BJ (cell line): ENCODE results near the gene CCDC144A. TPM values are rescaled to one million over a fixed set of nuclear protein-coding genes. Genes with fewer than 3 reads are reported as not detected.
"Not testable (repeated sequence)": the region's sequence is repeated elsewhere in the genome, so short reads cannot be mapped to it uniquely, and the experiment has no call there.

Source experiments
- CTCF ChIA-PET: fragments of 350-600 bp; formaldehyde crosslinking; extraction: SDS; loops from one replicate; lab custom pipeline; 2021; ENCODE audit warnings: antibody characterized with exemption, inconsistent platforms; lab: Yijun Ruan, JAX
- POLR2A ChIA-PET: fragments of 300-600 bp; sonication (Branson Sonifier 250); formaldehyde crosslinking; extraction: SDS; loops from one replicate; lab custom pipeline; 2021; ENCODE audit warnings: antibody characterized with exemption; lab: Charles Lee
- DNase-seq: peaks from one replicate; pipeline ENCODE4 v3.0.0-alpha.2; 2011; ENCODE audit warnings: low read depth
- H3K27me3 ChIP-seq: 2 replicates; pipeline ENCODE4 v1.6.0; 2011; ENCODE audit warnings: low read length; ENCODE audit not compliant: control insufficient read depth, insufficient read depth
- H3K36me3 ChIP-seq: 2 replicates; pipeline ENCODE4 v1.5.1; 2011; ENCODE audit warnings: low read length; ENCODE audit not compliant: control insufficient read depth, insufficient read depth
- H3K4me3 ChIP-seq: 2 replicates; pipeline ENCODE4 v1.5.1; 2011; ENCODE audit warnings: low read depth, mild to moderate bottlenecking, control low read depth, low read length
- polyA plus RNA-seq: library from polyadenylated mRNA; depleted of rRNA; stranded (reverse); fragments of >200 nt; gene quantifications from 2 replicates; pipeline ENCODE4 v1.2.3, GENCODE V29; 2011

CCDC144A gene
- polyA plus RNA-seq, 1 experiment: 0.02 TPM

DNA sequence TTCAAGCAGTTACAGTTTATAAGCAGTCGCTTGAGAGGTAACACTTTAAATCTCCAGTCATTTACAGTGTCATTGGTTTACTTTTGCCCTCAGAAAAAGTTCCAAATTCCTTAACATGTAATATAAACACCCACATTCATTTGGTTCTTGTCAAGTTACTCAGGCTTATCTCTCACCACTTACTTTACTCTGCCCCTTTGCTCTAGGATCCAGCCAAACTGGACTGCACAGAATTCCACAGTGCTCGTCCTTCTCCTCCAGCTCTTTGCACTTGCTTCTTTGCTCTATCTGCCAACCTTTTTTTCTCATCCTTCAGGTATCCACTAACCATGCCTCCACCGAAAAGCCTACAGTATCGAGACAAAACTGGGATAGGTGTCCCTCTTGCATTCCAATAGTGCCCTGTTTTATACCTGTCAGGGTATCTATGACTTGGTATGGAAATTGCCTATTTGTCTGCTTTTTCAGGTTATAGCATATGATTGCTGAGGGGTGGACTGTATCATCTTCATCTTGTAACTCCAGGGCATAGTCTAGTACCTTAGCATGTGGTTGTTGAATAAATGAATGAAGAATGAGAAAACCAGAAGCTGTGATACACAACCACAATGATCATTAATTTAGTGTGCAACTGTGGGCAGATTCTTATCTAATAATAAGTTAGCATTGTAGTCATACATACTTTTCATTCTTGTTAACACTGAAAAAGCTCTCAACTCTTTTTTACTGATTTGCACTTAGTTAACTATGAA, 82.5 kb downstream of the CCDC144A start:
- H3K36me3 ChIP-seq, H3K4me3 ChIP-seq, CTCF ChIA-PET, DNase-seq, H3K27me3 ChIP-seq, POLR2A ChIA-PET: not testable (repeated sequence)

DNA sequence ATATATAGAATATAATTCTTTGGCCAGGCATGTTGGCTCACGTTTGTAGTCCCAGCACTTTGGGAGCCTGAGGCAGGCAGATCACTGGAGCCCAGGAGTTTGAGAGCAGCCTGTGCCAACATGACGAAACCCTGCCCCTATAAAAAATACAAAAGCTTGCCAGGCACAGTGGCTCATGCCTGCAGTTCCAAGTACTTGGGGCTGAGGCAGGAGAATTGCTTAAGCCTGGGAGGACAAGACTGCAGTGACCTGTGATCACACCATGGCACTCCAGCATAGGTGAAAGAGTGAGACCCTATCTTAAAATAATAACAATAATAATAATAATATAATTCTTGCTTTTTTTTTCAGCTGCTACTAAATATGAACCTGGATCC, 83.1 kb downstream of the CCDC144A start:
- CTCF ChIA-PET, POLR2A ChIA-PET, H3K4me3 ChIP-seq, H3K27me3 ChIP-seq, H3K36me3 ChIP-seq, DNase-seq: not testable (repeated sequence)

DNA sequence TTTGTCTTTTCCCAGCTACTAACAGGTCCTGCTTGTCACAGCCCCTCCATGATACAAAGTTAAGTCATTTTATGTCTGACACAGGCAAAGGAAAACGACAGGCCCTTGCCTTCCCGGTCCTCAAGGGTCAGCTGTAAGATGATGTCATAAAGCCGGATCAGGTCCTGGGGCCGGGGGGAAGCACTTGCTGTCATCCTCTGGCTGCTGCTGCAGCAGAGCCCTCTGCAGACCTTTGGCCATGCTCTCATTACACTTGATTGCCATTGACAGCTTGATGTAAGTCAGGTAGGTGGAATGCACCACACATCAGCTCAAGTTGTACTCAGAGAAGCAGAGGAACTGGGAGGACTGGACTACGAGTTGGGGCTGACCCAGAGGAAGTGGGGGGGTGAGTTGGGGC, 97.8 kb downstream of the CCDC144A start:
- CTCF ChIA-PET, POLR2A ChIA-PET, DNase-seq, H3K27me3 ChIP-seq, H3K36me3 ChIP-seq, H3K4me3 ChIP-seq: not testable (repeated sequence)

DNA sequence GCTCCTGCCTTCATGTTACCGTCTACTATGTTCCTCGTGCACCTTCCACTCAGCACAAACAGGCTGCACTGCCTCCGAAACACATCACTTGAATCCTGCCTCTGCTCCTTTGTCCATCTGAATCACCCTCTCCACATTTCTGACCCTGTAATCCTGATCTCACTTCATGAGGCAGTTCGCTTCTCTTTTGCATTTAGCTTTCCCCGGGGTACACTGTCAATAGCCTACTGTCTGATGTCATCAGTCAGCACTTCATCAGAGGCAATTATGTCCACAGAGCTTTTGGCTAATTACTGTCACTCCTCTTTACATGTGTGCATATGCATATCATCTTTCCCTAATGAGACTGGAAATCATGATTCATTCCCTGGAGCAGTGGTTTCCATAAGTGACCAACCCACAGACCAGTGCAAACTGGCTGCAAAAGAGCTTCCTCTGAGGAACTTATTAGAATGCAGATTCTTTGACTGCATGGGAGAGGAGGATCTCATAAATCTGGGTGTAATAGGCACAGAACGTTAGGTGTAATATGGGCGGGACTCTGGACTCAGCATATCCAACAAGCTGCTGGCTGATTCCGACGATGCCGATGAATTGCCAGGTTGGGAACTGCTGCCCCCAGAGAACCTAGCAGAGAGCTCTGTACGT, 99.0 kb downstream of the CCDC144A start:
- H3K27me3 ChIP-seq, H3K36me3 ChIP-seq, CTCF ChIA-PET, H3K4me3 ChIP-seq, DNase-seq, POLR2A ChIA-PET: not testable (repeated sequence)

DNA sequence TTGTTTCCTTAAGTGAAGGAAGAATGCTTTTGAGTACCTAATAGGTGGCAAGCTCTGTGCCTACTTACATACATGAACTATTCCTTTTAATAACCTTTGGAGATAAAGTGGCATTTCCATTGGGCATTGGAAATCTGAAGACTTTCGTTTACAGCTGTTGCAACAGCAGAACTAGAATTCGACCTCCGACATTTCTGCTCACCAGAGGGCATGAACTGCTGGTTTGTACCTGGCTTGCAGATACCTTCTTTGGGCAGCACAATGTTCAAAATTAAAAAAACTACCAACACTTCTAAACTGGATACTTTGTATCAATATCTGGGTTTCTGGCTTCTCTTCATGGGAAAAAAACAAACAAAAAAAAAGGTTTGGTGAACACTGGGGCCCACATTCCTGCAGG, 99.6 kb downstream of the CCDC144A start:
- POLR2A ChIA-PET, CTCF ChIA-PET, H3K36me3 ChIP-seq, H3K4me3 ChIP-seq, H3K27me3 ChIP-seq, DNase-seq: not testable (repeated sequence)

DNA sequence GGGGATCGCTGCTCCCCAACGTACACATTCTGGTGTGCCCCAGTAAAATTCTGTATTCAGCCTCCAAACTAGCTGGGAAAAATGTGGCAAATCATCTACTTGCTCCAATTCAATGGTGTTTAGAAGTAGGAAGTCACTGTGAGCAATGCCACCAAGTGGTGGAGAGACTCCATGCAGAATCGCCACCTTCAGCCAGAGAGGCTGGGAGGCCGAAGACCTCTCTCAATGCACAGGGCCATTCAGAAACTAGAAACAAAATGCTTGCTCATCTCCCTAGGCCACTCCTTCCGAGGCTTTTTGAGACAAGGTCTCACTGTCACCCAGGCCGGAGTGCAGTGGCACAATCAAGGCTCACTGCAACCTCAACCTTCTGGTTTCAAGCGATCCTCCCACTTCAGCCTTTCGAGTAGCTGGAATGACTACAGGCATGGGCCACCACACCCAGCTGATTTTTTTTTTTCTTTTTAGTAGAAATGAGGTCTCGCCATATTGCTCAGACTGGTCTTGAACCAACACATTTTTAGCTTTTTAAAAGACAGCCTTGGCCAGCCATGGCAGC, 100.4 kb downstream of the CCDC144A start:
- DNase-seq, POLR2A ChIA-PET, H3K27me3 ChIP-seq, H3K36me3 ChIP-seq, H3K4me3 ChIP-seq, CTCF ChIA-PET: not testable (repeated sequence)

DNA sequence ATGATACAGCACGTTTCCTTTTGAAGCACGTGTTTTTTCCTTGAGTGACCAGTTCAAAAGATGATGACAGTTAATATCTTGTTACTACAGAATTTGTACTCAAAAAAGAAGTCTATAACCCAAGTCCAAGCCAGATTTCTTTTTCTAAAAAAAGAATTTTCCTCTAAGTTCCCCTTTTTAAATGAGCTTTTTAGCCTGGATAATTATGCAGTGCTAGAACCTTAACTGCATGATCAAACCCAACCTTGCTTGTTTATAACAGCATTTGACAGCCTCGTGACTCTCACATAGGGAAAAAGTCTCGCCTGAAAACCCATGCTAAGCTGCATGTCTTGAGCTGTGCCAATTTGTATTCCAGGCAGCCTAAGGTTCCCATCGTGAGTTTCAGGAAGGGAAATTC, 104.2 kb downstream of the CCDC144A start:
- H3K4me3 ChIP-seq, CTCF ChIA-PET, POLR2A ChIA-PET, H3K36me3 ChIP-seq, H3K27me3 ChIP-seq, DNase-seq: not testable (repeated sequence)

DNA sequence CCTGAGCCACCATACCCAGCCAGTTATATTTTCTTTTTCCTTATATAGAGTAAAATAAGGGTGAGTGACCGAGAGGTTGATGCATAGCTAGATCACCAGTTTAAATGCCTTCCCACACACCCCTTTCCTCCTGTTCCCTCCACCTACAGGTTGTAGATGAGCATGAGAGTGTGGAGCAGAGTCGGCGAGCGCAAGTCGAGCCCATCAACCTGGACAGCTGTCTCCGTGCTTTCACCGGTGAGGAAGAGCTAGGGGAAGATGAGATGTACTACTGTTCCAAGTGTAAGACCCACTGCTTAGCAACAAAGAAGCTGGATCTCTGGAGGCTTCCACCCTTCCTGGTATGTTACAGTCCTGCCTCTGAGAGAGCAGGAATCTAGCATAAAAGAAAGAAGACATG, 105.9 kb downstream of the CCDC144A start:
- CTCF ChIA-PET, H3K4me3 ChIP-seq, POLR2A ChIA-PET, H3K36me3 ChIP-seq, H3K27me3 ChIP-seq, DNase-seq: not testable (repeated sequence)

DNA sequence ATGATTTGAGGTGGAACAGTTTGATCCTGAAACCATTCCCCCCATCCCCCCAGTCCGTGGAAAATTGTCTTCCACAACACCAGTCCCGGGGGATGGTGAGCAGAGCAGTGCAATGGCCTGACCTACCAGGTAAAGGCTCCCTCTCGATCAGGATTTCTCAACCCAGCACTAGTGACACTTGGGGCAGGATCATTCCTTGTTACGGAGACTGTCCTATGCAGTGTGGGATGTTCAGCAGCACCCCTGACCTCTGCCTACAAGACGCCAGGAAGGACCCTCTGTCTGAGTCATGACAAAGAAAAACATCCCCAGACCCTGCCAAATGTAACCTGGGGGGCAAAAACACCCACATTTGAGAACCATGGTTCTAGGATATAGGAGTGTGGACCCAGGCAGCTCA, 114.8 kb downstream of the CCDC144A start:
- H3K27me3 ChIP-seq, H3K4me3 ChIP-seq, POLR2A ChIA-PET, DNase-seq, CTCF ChIA-PET, H3K36me3 ChIP-seq: not testable (repeated sequence)

DNA sequence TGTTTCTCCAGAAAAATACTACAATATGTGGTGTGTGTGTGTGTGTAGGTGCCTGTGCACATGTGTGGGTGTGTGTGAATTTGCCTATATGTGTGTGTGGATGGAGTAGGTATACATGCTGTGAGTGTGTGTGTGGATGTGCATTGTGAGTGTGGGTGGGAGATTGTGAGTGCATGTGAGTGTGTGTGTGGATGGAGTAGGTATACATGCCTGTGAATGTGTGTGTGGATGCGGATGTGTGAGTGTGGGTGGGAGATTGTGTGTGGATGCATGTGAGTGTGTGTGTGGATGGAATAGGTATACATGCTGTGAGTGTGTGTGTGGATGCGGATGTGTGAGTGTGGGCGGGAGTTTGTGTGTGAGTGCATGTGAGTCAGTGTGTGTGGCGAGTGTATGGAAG, 116.6 kb downstream of the CCDC144A start:
- CTCF ChIA-PET, POLR2A ChIA-PET, H3K27me3 ChIP-seq, H3K4me3 ChIP-seq, DNase-seq, H3K36me3 ChIP-seq: not testable (repeated sequence)

DNA sequence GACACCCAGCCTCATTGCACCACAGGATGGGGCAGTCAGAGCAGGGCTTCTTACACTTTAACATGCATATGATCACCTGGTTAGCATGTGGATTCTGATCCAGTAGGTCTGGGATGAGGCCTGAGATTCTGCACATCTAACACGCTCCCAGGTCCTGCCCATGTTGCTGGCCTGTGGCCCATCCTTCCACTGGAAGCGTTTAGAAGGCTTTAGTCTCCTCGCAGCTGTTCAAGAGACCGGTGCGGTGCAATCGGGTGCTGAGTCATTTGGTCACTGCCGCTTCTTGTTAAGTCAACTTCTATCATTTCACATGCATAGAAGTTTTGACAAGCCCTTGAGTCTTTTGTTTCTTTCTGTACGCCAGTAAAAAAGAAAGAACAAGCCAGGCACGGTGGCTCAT, 117.6 kb downstream of the CCDC144A start:
- DNase-seq, H3K27me3 ChIP-seq, H3K4me3 ChIP-seq, CTCF ChIA-PET, H3K36me3 ChIP-seq, POLR2A ChIA-PET: not testable (repeated sequence)

DNA sequence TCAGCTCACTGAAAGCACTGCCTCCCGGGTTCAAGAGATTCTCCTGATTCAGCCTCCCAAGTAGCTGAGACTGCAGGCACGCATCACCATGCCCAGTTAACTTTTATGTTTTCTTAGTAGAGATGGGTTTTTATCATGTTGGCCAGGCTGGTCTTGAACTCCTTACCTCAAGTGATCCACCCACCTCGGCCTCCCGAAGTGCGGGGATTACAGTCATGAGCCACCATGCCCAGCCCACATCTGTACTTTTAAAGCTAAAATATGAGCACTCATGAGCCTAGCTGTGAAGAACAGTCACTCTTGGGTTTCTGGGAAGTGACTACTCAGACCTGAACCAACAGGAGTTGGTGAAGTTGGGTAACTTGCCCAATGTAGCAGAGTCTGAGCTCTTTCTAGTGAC, 120.2 kb downstream of the CCDC144A start:
- H3K4me3 ChIP-seq, POLR2A ChIA-PET, H3K36me3 ChIP-seq, CTCF ChIA-PET, H3K27me3 ChIP-seq, DNase-seq: not testable (repeated sequence)

DNA sequence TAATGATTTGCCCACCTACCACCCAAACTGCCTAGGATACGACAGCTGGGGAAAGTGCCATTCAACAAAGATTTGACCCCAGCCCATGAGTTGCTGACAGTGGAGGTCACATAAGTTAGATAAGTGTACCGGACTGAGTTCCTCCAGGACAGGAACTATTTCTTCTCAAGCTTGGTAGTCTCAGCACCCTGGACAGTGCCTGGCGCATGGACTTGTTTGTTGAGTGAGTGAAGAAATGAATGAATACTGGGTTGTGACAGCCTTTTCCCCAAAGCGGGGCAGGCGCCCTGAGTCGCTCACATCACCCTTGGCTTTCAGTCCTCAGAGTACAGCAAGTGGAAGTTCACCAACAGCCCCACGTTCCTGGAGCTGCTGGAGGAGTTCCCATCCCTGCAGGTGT, 122.1 kb downstream of the CCDC144A start:
- CTCF ChIA-PET, DNase-seq, H3K4me3 ChIP-seq, POLR2A ChIA-PET, H3K27me3 ChIP-seq, H3K36me3 ChIP-seq: not testable (repeated sequence)
